OCI-LY7 (cell line): ENCODE data around the gene ROBO1.

Experiments used
- CTCF ChIP-seq: fragments of 200-600 bp; sonication (generic); conservative IDR thresholded peaks from 2 replicates; pipeline ENCODE4 v1.5.1; 2014; ENCODE audit warnings: mild to moderate bottlenecking, antibody characterized with exemption, low read length, moderate library complexity, mixed read lengths
- EZH2phosphoT487 ChIP-seq: fragments of 200-600 bp; sonication (generic); IDR thresholded peaks from 2 replicates; pipeline ENCODE4 v1.6.1; 2018; ENCODE audit warnings: low read depth, borderline replicate concordance, mild to moderate bottlenecking, mixed run types, antibody characterized with exemption, low read length, moderate library complexity, mixed read lengths

- no peak for TF ChIP-seq EZH2phosphoT487
- TF ChIP-seq CTCF: no peak
Measured at GRCh38 chr3:78701537-78701936, 1066.3 kb downstream of the ROBO1 start.
